Mucosa of stomach (tissue), 1 donor: ENCODE data around the gene NAPB.

Experiments used
- H3K27me3 ChIP-seq: one replicate; pipeline ENCODE4 v1.7.0; 2013; ENCODE audit warnings: mild to moderate bottlenecking, low read length; ENCODE audit not compliant: control insufficient read depth, insufficient read depth
- H3K36me3 ChIP-seq: one replicate; pipeline ENCODE4 v1.7.0; 2013; ENCODE audit warnings: low read length; ENCODE audit not compliant: control insufficient read depth, insufficient read depth
- H3K4me1 ChIP-seq: one replicate; pipeline ENCODE4 v1.7.0; 2013; ENCODE audit warnings: mild to moderate bottlenecking, low read length; ENCODE audit not compliant: control insufficient read depth, insufficient read depth
- H3K4me3 ChIP-seq: one replicate; pipeline ENCODE4 v1.7.0; 2013; ENCODE audit warnings: low read length
- H3K9ac ChIP-seq: one replicate; pipeline ENCODE4 v1.7.0; 2013; ENCODE audit warnings: mild to moderate bottlenecking, low read length, moderate library complexity
- H3K9me3 ChIP-seq: one replicate; pipeline ENCODE4 v1.7.0; 2013; ENCODE audit warnings: mild to moderate bottlenecking, low read length, moderate library complexity; ENCODE audit not compliant: control insufficient read depth
- donor health status: Pancreatic carcinoma.

NAPB gene

GRCh38 chr20:23369072-23369823, 52.0 kb downstream of the NAPB start:
- Histone ChIP-seq H3K9me3 (no peaks in the 10 kb centered on the region), H3K27me3 (no peaks in the 10 kb centered on the region), H3K36me3 (peaks cover 5% of the 10 kb centered on the region), H3K4me3 (no peak overlapping the region), H3K9ac (no peak overlapping the region), H3K4me1 (peaks cover 10% of the 10 kb centered on the region)

- no peak overlapping the region for H3K9ac ChIP-seq
- H3K9me3 ChIP-seq: no peaks in the 10 kb centered on the region
- peaks cover 10% of the 10 kb centered on the region for H3K4me1 ChIP-seq
- no peaks in the 10 kb centered on the region for H3K27me3 ChIP-seq
- peaks cover 3% of the 10 kb centered on the region for H3K36me3 ChIP-seq
- no peak overlapping the region for H3K4me3 ChIP-seq
Observed at GRCh38 chr20:23368316-23369071, 52.8 kb downstream of the NAPB start.

GRCh38 chr20:23367770-23368169, 53.5 kb downstream of the NAPB start:
- H3K36me3 ChIP-seq: no peaks in the 10 kb centered on the region
- no peak overlapping the region for H3K9ac ChIP-seq
- no peaks in the 10 kb centered on the region for H3K27me3 ChIP-seq
- H3K9me3 ChIP-seq: no peaks in the 10 kb centered on the region
- H3K4me3 ChIP-seq: no peak overlapping the region
- peaks cover 18% of the 10 kb centered on the region for H3K4me1 ChIP-seq

- Histone ChIP-seq H3K36me3 (no peaks in the 10 kb centered on the region), H3K4me1 (peaks cover 19% of the 10 kb centered on the region), H3K9ac (no peak overlapping the region)
Observed at GRCh38 chr20:23366384-23366783, 54.9 kb downstream of the NAPB start.

GRCh38 chr20:23365390-23366165, 55.7 kb downstream of the NAPB start:
- H3K4me1 ChIP-seq: peaks cover 26% of the 10 kb centered on the region

More at GRCh38 chr20:23366384-23366783, 54.9 kb downstream of the NAPB start:
- Histone ChIP-seq H3K9me3 (no peaks in the 10 kb centered on the region), H3K27me3 (no peaks in the 10 kb centered on the region), H3K4me3 (no peak overlapping the region)

GRCh38 chr20:23363257-23363649, 58.0 kb downstream of the NAPB start:
- Histone ChIP-seq H3K27me3 (no peaks in the 10 kb centered on the region), H3K9me3 (no peaks in the 10 kb centered on the region), H3K9ac (peak overlapping the region; percentile 79), H3K4me3 (peak overlapping the region; percentile 10), H3K4me1 (peaks cover 44% of the 10 kb centered on the region), H3K36me3 (no peaks in the 10 kb centered on the region)

More at GRCh38 chr20:23365390-23366165, 55.7 kb downstream of the NAPB start:
- H3K9ac ChIP-seq: no peak overlapping the region
- H3K27me3 ChIP-seq: no peaks in the 10 kb centered on the region
- H3K9me3 ChIP-seq: no peaks in the 10 kb centered on the region
- no peaks in the 10 kb centered on the region for H3K36me3 ChIP-seq
- H3K4me3 ChIP-seq: no peak overlapping the region

GRCh38 chr20:23362392-23363256, 58.7 kb downstream of the NAPB start:
- Histone ChIP-seq H3K36me3 (no peaks in the 10 kb centered on the region), H3K27me3 (no peaks in the 10 kb centered on the region), H3K9ac (peak overlapping the region; percentile 79), H3K4me3 (peak overlapping the region; percentile 10), H3K9me3 (no peaks in the 10 kb centered on the region), H3K4me1 (peaks cover 44% of the 10 kb centered on the region)

- Histone ChIP-seq H3K4me3 (peak within 1 kb of the TSS; percentile 64), H3K4me1 (peaks cover 51% of the 10 kb centered on the region), H3K27me3 (no peaks in the 10 kb centered on the region), H3K9ac (peak within 1 kb of the TSS; percentile 92), H3K36me3 (no peaks in the 10 kb centered on the region), H3K9me3 (no peaks in the 10 kb centered on the region)
Observed at GRCh38 chr20:23361476-23362391, 59.6 kb downstream of the NAPB start, which contains the start of gene GZF1. Gene GZF1 (plus strand): TSS chr20:23362182. CDS start chr20:23364384, 2,202 bp downstream.

GRCh38 chr20:23361119-23361475, 60.2 kb downstream of the NAPB start:
- Histone ChIP-seq H3K9me3 (no peaks in the 10 kb centered on the region), H3K27me3 (no peaks in the 10 kb centered on the region), H3K4me3 (peak overlapping the region; percentile 64), H3K9ac (peak overlapping the region; percentile 92), H3K36me3 (no peaks in the 10 kb centered on the region), H3K4me1 (peaks cover 45% of the 10 kb centered on the region)

GRCh38 chr20:23360531-23360930, 60.8 kb downstream of the NAPB start:
- no peaks in the 10 kb centered on the region for H3K27me3 ChIP-seq
- no peaks in the 10 kb centered on the region for H3K9me3 ChIP-seq
- H3K36me3 ChIP-seq: no peaks in the 10 kb centered on the region
- no peak overlapping the region for H3K4me3 ChIP-seq
- peak overlapping the region; percentile 19 for H3K9ac ChIP-seq
- peaks cover 41% of the 10 kb centered on the region for H3K4me1 ChIP-seq
